Upper lobe of right lung (tissue), 1 donor: ENCODE data around the gene TNFAIP8L3. TPM values are rescaled to one million over a fixed set of nuclear protein-coding genes. Genes with fewer than 3 reads are reported as not detected.

ENCODE experiments used
- ATAC-seq: fragments of 200-7000 bp; cut with Tn5 transposase; one replicate; pipeline ENCODE4 v1.9.1; 2020; ENCODE audit warnings: mild to moderate bottlenecking, moderate library complexity
- DNase-seq: peaks from one replicate; pipeline ENCODE4 v3.0.0-alpha.2; 2020
- H3K27ac ChIP-seq: fragments of 200-600 bp; one replicate; pipeline ENCODE4 v1.8.0; 2022
- H3K27me3 ChIP-seq: fragments of 200-600 bp; one replicate; pipeline ENCODE4 v1.8.0; 2022; ENCODE audit warnings: mild to moderate bottlenecking
- H3K36me3 ChIP-seq: fragments of 200-600 bp; one replicate; pipeline ENCODE4 v1.8.0; 2022
- H3K4me1 ChIP-seq: fragments of 200-600 bp; one replicate; pipeline ENCODE4 v1.8.0; 2022
- H3K4me3 ChIP-seq: fragments of 200-600 bp; one replicate; pipeline ENCODE4 v1.8.0; 2022; ENCODE audit warnings: mild to moderate bottlenecking
- H3K9me3 ChIP-seq: fragments of 200-600 bp; one replicate; pipeline ENCODE4 v1.8.0; 2022
- CTCF ChIP-seq: fragments of 200-600 bp; IDR thresholded peaks from one replicate; pipeline ENCODE4 v1.8.0; 2022; ENCODE audit warnings: antibody characterized with exemption
- intact Hi-C: fragments of 100-400 bp; cut with DNase I; formaldehyde crosslinking; loops from one replicate; pipeline ENCODE4 v1.11.0; 2022
- total RNA-seq: library from RNA; stranded (reverse); fragmentation: NEBNext Ultra II Directional; extraction: Animal tissue kit (Norgen Biotek cat#: 25700); gene quantifications from one replicate; pipeline ENCODE4 v1.2.1, GENCODE V29; 2021
- donor health status: DM: no; HTN: yes; CAD: no; lungs with severe emphysema.

The TNFAIP8L3 gene
- total RNA-seq, 1 donor from 2014 or later, result 10.9 TPM

- intact Hi-C loops, result no loop called here
- Histone ChIP-seq H3K36me3 (no peaks in the 10 kb centered on the region), H3K4me3 (no peak overlapping the region), H3K27ac (peak overlapping the region; percentile 9), H3K9me3 (no peaks in the 10 kb centered on the region), H3K27me3 (peaks cover 9% of the 10 kb centered on the region), H3K4me1 (peaks cover 16% of the 10 kb centered on the region)
- DNase-seq (no peak), ATAC-seq (no peak)
- TF ChIP-seq CTCF, result no peak
These were observed 3.0 kb upstream of the TNFAIP8L3 start for GRCh38 chr15:51097553-51098330.

GRCh38 chr15:51096976-51097375 is 2.3 kb upstream of the TNFAIP8L3 start:
- H3K27me3 ChIP-seq, result peaks cover 9% of the 10 kb centered on the region
- peaks cover 20% of the 10 kb centered on the region for H3K4me1 ChIP-seq
- H3K4me3 ChIP-seq, result no peak overlapping the region
- H3K27ac ChIP-seq, result peak overlapping the region; percentile 9
- intact Hi-C loops, result no loop called here
- no peaks in the 10 kb centered on the region for H3K36me3 ChIP-seq
- DNase-seq (no peak), ATAC-seq (no peak)
- no peak for TF ChIP-seq CTCF
- H3K9me3 ChIP-seq, result no peaks in the 10 kb centered on the region

GRCh38 chr15:51095681-51096331 is 1.1 kb upstream of the TNFAIP8L3 start:
- peaks cover 9% of the 10 kb centered on the region for H3K27me3 ChIP-seq
- intact Hi-C loops, result no loop called here
- no peak for DNase-seq
- ATAC-seq, result no peak
- TF ChIP-seq CTCF, result no peak
- H3K9me3 ChIP-seq, result no peaks in the 10 kb centered on the region
- no peak overlapping the region for H3K27ac ChIP-seq
- H3K4me3 ChIP-seq, result peak overlapping the region; percentile 55
- no peaks in the 10 kb centered on the region for H3K36me3 ChIP-seq
- H3K4me1 ChIP-seq, result peaks cover 20% of the 10 kb centered on the region

- H3K36me3 ChIP-seq, result no peaks in the 10 kb centered on the region
- H3K4me1 ChIP-seq, result peaks cover 20% of the 10 kb centered on the region
- peaks cover 9% of the 10 kb centered on the region for H3K27me3 ChIP-seq
- TF ChIP-seq CTCF, result no peak
- H3K9me3 ChIP-seq, result no peaks in the 10 kb centered on the region
- DNase-seq, result peak; percentile 76
- peak overlapping the region; percentile 60 for H3K4me3 ChIP-seq
- peak; percentile 62 for ATAC-seq
- no peak overlapping the region for H3K27ac ChIP-seq
- intact Hi-C loops, result no loop called here
These were observed 684 bp downstream of the TNFAIP8L3 start for GRCh38 chr15:51093839-51094605.

GRCh38 chr15:51093488-51093838 is 1.2 kb downstream of the TNFAIP8L3 start:
- DNase-seq (no peak), ATAC-seq (peak; percentile 6)
- Histone ChIP-seq H3K36me3 (no peaks in the 10 kb centered on the region), H3K4me1 (peaks cover 20% of the 10 kb centered on the region), H3K27ac (no peak overlapping the region), H3K4me3 (peak overlapping the region; percentile 60), H3K27me3 (peaks cover 9% of the 10 kb centered on the region), H3K9me3 (no peaks in the 10 kb centered on the region)
- no peak for TF ChIP-seq CTCF
- intact Hi-C loops, result no loop called here
